Measurements from ENCODE around the gene TMEM175. TPM values are rescaled to one million over a fixed set of nuclear protein-coding genes. Genes with fewer than 3 reads are reported as not detected.

The TMEM175 gene
- polyA plus RNA-seq, 3 donors: 20.6 to 29.6 (median 26.3) TPM

DNA sequence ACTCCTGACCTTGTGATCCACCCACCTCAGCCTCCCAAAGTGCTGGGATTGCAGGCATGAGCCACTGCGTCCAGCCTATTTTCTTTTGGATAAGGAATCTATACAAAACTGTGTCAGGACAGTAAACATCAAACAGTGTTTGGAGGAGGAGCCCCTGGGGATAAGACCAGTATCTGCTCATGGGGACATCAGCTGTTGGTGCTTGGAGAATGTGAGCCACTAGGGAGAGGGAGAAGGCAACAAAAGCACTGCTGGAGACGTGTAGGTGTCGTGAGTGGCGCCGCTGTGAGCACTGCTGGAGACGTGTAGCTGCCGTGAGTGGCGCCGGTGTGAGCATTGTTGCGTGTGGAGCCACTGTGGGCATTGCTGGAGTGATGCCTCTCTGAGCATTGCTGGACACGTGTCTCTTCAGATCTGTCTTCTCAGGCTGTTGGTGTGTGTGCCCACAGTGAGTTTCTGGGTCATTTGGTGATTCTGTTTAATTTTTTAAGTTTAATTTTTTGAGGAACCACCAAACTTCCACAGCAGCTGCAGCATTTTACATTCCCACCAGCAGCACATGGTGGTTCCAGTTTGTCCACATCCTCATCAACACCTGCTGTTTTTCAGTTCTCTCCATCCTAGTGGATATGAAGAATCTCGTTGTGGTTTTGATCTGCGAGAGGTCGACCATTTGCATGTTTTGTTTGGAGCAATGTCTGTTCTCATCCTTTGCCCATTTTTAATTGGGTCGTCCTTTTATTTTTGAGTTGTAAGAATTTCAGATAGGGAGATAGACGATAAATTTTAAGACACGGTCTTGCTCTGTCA, 22.2 kb downstream of the TMEM175 start:
- no peak for DNase-seq (ENCODE audit: extremely low read depth in 1 of 11, low read depth in 9 of 11, low spot score in 4 of 11)

DNA sequence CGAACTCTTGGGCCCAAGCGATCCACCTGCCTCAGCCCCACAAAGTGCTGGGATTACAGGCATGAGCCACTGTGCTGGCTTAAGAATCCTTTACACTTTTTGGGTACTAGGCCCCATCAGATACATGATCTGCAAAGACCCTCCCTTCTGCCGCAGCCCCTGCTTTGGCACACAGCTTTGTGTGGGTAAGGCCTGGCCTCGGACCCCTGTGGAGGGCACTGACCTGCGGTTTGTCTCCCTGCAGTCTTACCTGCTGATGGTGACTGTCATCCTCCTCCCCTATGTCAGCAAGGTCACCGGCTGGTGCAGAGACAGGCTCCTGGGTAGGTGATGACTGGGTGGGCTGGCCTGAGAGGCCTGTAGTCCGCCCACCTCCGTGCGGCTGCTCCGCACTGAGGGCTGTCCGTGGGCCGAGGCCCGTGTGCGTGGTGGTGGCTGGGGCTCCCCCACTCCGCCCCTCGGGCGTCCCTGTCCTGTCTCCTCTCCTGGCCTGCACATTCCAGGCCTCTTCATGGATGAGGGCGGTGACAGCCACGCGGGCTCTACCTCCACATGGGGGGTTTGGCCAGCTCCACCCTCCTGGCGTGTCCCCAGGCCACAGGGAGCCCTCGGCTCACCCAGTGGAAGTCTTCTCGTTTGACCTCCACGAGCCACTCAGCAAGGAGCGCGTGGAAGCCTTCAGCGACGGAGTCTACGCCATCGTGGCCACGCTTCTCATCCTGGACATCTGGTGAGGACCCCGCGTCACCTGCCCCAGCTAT, 23.1 kb downstream of the TMEM175 start:
- DNase-seq (ENCODE audit: extremely low read depth in 1 of 11, low read depth in 9 of 11, low spot score in 4 of 11): no peak

DNA sequence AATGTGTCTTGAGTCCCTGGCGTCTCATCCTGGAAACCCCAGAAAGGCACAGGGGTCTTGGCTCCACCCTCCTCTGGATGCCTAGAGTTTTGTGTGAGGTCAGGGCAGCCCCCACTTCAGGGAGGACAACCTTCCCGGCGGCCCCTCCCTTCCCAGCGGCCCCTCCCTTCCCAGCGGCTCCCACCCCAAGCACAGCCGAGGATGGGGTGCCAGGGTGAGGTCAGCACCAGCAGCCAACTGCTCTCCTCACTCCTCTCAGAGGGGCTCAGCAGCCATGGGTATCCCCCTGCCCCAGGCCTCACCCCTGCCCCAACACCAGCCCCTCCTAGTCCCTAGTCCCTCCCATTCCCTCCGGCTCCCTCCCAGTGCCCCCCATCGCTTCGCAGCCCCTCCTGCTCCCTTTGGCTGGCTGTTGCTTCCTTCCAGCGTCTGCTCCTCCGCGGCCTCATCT, 23.7 kb downstream of the TMEM175 start:
- no peak for DNase-seq (ENCODE audit: extremely low read depth in 1 of 11, low read depth in 9 of 11, low spot score in 4 of 11)

DNA sequence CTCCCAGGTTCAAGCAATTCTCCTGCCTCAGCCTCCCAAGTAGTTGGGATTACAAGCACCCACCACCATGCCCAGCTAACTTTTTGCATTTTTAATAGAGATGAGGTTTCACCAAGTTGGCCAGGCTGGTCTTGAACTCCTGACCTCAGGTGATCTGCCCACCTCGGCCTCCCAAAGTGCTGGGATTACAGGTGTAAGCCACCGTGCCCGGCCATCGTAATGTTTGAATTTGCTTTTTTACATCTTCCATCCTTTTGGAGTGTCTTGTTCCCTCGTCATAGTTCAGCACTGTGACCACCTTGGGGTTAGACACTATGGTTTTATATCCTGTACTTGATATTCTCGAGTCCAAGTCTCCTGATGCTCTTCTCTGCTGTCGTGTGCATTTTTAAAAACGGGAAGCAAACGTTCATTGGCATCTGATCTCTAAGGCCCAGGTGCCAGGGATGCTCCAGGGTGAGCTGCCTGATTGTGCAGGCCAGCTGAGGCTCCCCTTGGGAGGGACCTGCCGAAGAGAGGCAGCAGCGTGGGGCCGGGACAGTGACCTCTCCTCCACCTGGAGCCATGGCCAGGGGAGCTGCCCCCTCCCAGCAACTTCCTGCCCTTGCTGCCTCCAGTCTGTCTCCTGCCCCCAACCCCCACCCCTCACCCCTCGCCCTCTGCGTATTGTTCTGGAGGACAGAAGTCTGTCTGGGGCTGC, 24.4 kb downstream of the TMEM175 start:
- no peak for DNase-seq (ENCODE audit: extremely low read depth in 1 of 11, low read depth in 9 of 11, low spot score in 4 of 11)

- DNase-seq (ENCODE audit: extremely low read depth in 1 of 11, low read depth in 9 of 11, low spot score in 4 of 11): no peak
Measured at GRCh38 chr4:957231-957580, 24.9 kb downstream of the TMEM175 start.

DNA sequence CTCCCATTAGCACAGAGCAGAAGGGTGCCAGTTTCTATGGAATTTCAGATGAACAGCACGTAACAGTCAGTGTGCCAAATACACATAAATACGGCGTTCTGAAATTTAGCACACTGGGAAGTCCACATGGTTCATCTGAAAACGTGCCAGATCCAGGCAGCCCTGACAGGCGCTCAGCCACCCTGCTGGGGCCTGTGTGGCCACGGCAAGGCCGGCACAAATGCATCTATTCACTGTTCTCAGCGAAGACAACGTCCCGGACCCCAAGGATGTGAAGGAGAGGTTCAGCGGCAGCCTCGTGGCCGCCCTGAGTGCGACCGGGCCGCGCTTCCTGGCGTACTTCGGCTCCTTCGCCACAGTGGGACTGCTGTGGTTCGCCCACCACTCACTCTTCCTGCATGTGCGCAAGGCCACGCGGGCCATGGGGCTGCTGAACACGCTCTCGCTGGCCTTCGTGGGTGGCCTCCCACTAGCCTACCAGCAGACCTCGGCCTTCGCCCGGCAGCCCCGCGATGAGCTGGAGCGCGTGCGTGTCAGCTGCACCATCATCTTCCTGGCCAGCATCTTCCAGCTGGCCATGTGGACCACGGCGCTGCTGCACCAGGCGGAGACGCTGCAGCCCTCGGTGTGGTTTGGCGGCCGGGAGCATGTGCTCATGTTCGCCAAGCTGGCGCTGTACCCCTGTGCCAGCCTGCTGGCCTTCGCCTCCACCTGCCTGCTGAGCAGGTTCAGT, 25.5 kb downstream of the TMEM175 start:
- DNase-seq (ENCODE audit: extremely low read depth in 1 of 11, low read depth in 9 of 11, low spot score in 4 of 11): no peak

- no peak for DNase-seq (ENCODE audit: extremely low read depth in 1 of 11, low read depth in 9 of 11, low spot score in 4 of 11)
Measured at GRCh38 chr4:958314-958665, 26.0 kb downstream of the TMEM175 start.

DNA sequence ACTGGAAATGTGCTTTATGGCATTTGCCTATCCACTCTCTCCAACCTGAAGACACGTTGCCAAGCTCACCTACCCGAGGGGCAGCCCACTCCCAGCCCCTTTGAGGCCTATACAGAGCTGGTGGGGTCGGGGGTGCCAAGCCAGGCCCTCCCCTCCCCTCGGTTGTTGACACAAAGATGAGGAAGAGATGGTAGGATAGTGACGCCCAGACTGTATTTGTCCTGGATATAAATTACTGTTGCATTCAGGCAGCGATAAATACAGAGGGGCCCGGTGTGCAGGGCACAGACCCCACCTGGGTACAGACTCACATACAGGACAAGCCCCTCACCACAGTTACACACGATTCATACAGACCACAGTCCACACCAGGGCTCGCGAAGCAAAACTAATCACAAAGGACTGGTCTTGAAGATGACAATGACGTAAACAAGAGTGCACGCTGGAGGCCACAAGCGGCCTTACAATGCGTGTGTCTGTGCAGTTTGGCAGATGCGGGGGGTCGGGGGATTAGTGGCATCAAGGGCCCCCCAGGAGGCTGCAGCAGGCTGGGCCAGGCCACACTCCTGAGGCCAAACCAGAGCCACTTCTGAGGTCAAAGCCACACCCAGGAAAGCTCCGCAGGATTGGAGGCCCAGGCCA, 26.6 kb downstream of the TMEM175 start:
- no peak for DNase-seq (ENCODE audit: extremely low read depth in 1 of 11, low read depth in 9 of 11, low spot score in 4 of 11)

DNA sequence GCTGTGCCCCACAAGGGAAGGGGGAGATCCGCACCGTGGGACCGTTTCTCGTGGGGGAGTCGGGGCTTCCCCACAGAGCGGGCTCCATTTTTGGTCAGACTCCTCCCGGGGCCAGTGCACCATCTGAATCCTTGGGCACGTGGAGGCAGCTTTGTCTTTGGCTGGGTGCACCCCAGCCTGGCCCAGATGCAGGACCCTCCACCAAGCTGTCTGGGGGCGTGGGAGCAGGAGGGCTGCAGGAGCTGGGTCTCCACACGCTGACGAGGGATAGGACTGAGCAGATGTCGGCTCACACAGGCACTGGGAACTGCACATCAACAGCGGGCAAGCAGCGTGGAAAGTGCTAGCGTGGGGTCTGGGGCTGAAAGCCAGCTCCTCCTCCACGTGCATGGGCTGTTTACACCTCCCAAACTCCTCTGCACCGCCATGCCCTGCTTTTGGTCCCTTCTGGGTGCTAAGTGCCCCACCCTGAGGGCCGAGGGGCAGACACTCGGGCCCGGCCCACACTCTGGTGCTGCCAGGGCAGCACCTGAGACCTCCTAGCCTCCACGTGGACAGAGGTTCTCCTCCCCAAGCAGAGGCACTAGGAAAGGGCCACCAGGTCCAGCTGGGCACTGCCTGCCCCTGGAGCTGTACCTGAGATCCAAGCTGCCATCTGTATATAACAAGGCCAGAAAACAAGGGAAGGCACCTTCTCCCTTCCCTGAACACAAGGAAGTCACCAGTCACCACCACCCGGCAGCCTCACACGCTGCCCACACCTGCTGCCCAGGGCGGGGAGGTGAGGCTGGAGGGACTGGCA, 27.3 kb downstream of the TMEM175 start:
- no peak for DNase-seq (ENCODE audit: extremely low read depth in 1 of 11, low read depth in 9 of 11, low spot score in 4 of 11)

GRCh38 chr4:960140-960635, 27.9 kb downstream of the TMEM175 start:
- DNase-seq (ENCODE audit: extremely low read depth in 1 of 11, low read depth in 9 of 11, low spot score in 4 of 11): no peak

DNA sequence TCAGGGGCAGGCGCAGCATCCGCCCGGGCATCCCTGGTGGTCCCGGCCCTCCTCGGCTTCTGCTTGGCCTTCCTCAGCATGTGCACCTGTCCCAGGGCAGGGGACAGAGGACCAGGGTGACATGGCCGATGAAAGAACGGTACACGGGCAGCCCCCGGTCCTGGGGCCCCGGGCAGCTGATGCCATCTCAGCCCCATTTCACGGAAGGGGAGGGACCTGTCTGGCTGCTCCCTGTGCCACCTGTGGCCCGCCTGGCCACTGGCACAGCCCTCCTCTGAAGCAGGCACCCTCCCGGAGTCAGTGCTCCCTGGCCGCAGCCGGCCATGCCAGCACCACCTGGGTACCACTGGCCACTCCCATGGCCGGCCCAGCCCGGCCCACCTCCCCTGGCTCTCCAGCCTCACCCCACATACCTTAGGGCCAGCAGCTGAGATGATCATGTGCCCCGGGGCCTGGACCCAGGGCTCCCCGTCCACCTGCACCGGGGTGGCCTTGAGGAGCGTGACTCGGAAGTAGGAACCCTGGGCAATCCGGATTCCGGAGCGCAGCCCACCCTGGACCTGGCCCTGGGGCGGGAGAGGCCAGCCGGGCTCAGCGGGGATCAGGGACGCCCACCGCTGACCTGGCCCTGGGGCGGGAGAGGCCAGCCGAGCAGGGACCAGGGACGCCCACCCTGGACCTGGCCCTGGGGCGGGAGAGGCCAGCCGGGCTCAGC, 28.5 kb downstream of the TMEM175 start:
- DNase-seq (ENCODE audit: extremely low read depth in 1 of 11, low read depth in 9 of 11, low spot score in 4 of 11): no peak

DNA sequence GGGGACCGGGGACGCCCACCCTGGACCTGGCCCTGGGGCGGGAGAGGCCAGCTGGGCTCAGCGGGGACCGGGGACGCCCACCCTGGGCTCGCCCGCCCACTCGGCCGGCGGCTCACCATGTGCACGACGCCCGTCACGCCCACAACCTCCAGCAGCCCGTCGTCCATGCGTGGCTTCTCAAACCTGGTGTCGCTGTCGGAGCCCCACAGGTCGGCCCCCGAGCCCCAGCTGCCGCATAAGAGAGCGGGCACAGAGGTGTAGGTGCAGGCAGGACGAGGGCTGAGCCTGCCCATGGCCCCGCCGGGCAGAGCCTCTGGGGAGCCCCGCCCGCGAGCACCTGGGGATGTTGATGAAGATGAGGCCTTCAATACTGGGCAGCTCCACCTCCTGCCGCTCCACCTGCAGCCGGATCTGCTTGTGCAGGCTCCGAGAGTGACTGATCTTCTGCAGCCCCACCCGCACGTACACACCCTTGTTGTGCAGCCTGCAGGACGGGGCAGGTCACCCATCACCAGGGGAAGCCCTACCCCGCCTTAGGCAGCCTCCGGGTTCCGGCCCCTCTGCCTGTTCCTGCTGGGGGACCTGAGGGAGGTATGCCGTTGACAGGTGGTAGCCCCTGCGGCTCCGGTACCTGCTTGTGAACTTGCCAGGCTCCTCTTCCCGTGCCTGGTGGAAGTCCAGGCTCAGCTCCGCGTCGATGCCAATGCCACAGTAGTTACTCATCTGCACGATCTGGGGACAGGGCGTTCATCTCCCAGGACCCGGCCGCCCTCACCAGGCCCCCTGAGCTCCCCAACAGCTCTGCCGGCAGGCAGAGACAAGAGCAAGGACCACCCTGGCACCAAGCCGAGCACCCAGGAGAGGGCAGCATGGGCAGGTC, 29.3 kb downstream of the TMEM175 start:
- DNase-seq (ENCODE audit: extremely low read depth in 1 of 11, low read depth in 9 of 11, low spot score in 4 of 11): no peak

GRCh38 chr4:962231-963208, 30.3 kb downstream of the TMEM175 start:
- DNase-seq (ENCODE audit: extremely low read depth in 1 of 11, low read depth in 9 of 11, low spot score in 4 of 11): no peak

DNA sequence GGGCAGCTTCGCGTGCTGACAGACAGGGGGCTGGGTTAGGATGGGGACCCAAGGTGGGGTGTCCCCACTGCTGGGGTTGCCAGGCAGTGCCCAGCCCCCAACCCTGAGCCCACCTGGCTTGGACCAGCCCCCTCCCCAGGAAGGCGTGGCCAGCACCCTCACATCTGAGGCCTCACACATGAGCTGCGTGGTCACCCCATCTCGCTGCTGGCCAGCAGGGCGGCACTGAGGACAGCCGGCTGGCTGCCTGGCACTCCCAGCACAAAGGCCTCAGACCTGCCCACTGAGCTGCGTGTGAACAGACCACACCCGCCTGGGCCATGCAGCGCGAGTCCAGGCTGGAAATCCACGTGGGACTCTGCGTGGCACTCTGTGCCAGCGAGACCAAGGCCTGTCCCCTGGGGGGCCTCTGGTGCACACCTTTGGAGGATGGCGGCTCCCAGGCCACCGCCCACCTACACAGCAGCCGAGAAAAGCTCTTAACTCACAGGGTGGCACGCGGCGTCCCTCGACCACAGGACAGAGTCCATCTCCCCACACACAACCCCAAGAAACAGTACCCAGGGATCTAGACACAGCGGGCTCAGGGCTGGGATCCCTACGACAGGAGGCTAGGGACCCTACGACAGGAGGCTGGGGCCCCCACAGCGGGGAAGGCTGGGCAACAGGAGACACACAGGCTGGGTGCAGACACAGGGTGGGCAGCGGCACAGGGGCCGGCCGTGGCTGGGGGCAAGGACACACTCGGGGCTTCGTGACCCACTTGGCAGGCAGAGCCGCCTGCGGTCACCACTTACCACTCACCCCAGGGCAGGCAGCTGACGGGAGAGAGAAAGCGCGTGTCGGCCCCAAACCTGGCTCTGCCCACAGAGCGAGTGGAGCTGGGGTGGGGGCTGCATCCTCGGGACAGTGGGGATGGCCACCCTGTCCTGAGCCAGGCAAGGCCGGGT, 31.3 kb downstream of the TMEM175 start:
- DNase-seq (ENCODE audit: extremely low read depth in 1 of 11, low read depth in 9 of 11, low spot score in 4 of 11): no peak

Data from renal cortex interstitium (tissue), 11 donors.